Fibroblast of mammary gland (primary cell): ENCODE results near the gene GRK3.
"Not testable (repeated sequence)": the region's sequence is repeated elsewhere in the genome, so short reads cannot be mapped to it uniquely, and the experiment has no call there.

Experiments
- DNase-seq: peaks from one replicate; pipeline ENCODE4 v3.0.0-alpha.2; 2010; ENCODE audit warnings: low read depth
- H3K4me3 ChIP-seq: 2 replicates; pipeline ENCODE4 v1.5.1; 2011; ENCODE audit warnings: low read depth, mild to moderate bottlenecking, low read length, moderate library complexity; ENCODE audit not compliant: control insufficient read depth
- TF ChIP-seq, protein P1 (sequence below): conservative IDR thresholded peaks from 2 replicates; pipeline ENCODE4 v1.5.1; 2011; ENCODE audit warnings: low read depth, low read length, inconsistent platforms; ENCODE audit not compliant: control insufficient read depth, insufficient read depth

GRK3 gene

DNA sequence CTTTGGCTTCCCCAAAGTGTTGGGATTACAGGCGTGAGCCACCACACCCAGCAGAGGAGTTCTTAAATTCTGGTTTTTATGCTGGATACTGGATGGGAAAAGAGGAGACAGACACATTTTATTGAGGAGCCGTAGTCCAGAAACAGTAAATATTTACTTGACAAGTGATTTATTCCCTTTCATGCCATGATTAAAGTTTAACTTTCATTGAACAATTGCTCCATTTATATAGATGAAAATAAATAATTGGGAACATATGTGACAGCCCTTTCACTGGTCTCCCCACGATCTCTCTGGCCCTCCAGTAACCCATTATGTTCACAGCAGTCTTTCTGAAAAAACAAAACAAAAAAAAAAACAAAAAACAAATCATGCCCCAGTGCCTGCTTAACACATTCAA is 19.3 kb upstream of the GRK3 start:
- no peak for DNase-seq
- H3K4me3 ChIP-seq = no peak overlapping the region
- TF ChIP-seq, protein P1, sequence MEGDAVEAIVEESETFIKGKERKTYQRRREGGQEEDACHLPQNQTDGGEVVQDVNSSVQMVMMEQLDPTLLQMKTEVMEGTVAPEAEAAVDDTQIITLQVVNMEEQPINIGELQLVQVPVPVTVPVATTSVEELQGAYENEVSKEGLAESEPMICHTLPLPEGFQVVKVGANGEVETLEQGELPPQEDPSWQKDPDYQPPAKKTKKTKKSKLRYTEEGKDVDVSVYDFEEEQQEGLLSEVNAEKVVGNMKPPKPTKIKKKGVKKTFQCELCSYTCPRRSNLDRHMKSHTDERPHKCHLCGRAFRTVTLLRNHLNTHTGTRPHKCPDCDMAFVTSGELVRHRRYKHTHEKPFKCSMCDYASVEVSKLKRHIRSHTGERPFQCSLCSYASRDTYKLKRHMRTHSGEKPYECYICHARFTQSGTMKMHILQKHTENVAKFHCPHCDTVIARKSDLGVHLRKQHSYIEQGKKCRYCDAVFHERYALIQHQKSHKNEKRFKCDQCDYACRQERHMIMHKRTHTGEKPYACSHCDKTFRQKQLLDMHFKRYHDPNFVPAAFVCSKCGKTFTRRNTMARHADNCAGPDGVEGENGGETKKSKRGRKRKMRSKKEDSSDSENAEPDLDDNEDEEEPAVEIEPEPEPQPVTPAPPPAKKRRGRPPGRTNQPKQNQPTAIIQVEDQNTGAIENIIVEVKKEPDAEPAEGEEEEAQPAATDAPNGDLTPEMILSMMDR = no peak

DNA sequence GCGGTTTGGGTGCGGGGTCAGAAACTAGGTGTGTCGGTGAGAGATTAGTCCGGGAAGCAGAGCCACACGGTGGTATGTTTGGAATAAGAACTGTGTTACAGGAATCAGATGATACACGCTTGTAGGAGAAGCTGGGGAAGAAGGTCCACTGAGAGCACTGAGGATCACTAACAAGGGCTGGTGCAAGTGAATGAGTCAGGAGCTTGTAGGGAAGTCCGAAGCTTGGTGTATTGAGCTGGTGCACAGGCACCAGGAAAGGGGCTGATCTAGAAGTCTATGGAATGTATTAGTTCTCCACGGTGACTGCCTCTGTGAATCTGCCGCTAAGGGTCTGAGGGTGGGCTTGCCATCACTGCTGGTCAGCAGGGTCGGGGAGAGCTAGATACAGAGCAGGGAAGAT is 18.8 kb upstream of the GRK3 start:
- no peak for DNase-seq
- TF ChIP-seq, protein P1 = no peak
- no peak overlapping the region for H3K4me3 ChIP-seq

DNA sequence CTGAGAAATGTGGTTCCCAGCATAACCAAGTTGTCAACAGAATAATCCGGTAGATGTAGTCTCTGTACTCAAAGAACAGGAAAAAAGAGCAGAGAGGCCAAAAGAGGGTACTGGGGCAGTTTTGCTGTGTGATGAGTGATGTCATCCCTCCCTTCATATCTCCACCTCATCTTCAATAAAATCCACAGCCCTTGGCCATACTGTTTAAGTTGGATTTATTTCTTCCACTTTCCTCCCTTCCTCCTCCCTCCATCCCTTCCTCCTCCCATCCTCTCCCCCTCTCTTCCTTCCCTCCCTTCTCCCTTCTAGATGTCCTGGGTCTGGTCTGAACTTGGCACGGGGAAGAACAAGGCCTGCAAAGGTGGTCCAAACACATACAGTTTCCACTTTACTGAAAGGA is 18.2 kb upstream of the GRK3 start:
- DNase-seq = no peak
- no peak overlapping the region for H3K4me3 ChIP-seq
- TF ChIP-seq, protein P1 = no peak

DNA sequence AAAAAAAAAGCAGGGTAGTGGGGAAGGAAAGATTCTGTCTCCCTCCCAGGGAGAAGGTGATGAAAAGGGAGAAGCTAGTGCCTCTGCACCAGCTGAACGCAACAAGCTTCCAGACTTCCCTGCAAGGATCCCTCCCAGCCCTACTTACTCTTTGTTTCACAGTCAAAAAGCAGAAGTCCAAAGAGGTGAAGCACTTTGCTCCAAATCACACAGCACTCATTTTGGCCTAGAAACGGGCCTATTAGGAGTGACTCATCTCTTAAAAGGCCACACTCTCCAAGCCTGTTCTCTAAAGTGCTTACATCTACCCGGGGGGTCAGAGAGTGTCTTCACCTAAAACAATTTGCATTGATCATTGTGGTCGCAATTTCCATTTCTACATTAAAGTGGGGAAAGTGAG is 17.7 kb upstream of the GRK3 start:
- TF ChIP-seq, protein P1 = no peak
- DNase-seq = peak; percentile 27
- no peak overlapping the region for H3K4me3 ChIP-seq

DNA sequence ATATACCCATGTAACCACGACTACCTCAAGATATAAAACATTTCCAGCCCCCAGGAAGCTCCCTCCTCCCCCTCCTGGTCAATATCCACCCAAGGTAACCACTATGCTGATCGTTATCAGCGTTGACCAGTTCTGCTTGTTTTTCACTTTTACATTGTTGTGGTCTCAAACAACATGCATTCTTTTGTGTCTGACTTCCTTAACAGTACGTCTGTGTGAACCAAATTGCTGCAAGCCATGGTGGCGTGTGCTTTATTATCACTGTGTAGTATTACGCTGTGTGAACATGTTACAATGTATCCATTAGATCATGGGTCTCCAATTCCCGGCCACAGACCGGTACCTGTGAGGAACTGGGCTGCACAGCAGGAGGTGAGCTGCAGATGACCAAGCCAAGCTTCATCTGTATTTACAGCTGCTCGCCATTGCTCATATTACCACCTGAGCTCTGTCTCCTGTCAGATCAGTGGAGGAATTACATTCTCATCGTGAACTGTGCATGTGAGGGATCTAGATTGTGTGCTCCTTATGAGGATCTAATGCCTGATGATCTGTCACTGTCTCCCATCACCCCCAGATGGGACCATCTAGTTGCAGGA is 15.5 kb upstream of the GRK3 start:
- H3K4me3 ChIP-seq = no peak overlapping the region
- no peak for DNase-seq
- TF ChIP-seq, protein P1 = no peak

DNA sequence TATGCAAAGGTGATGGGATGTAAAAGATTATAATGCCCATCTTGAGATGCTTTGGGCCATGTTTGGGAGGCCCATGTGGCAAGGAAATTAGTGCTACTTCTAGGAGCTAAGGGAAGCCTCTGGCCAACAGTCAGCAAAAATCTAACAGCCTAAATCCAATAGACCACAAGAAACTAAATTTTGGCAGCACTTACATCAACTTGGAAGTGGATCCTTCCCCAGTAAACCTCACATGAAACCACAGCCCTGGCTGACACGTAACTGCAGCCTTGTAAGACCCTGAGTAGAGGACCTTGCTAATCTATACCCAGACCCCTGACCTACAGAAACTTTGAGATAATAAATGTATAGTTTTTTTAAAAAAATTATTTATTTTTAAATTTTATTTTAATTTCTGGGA is 13.1 kb upstream of the GRK3 start:
- DNase-seq = no peak
- TF ChIP-seq, protein P1 = no peak
- no peak overlapping the region for H3K4me3 ChIP-seq

DNA sequence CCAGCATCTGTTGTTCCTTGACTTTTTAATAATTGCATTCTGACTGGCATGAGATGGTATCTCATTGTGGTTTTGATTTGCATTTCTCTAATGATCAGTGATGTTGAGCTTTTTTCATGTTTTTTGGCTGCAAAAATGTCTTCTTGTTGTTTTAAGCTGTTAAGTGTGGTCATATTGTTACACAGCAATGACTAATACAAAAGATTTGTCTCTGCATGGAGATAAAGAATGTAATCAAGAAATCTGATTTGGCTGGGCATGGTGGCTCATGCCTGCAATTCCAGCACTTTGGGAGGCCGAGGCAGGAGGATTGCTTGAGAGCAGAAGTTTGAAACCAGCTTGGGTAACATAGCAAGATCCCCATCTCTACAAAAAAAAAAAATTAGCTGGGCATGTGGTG is 12.1 kb upstream of the GRK3 start:
- DNase-seq = peak; percentile 54
- not testable (repeated sequence) for H3K4me3 ChIP-seq
